HCT116 (cell line): ENCODE data around the gene GPR146. TPM values are rescaled to one million over a fixed set of nuclear protein-coding genes. Genes with fewer than 3 reads are reported as not detected.

Experiments
- ATAC-seq: fragments of 200-7000 bp; cut with Tn5 transposase; 2 replicates; pipeline ENCODE4 v1.9.1; 2020; ENCODE audit warnings: mild to moderate bottlenecking, moderate library complexity
- BruUV-seq: library from RNA; stranded (reverse); fragments of 400-500 nt; replicated peaks from 2 replicates; lab custom pipeline; 2021; lab: Mats Ljungman, UMichigan
- CTCF ChIA-PET: fragments of 300-600 bp; sonication (Branson Sonifier 250); formaldehyde crosslinking; loops from one replicate; lab custom pipeline; 2021; ENCODE audit warnings: antibody characterized with exemption; lab: Charles Lee
- POLR2A ChIA-PET: fragments of 300-600, 350-600 bp; sonication (Branson Sonifier 250); formaldehyde crosslinking; loops from one replicate; lab custom pipeline; 2021; ENCODE audit warnings: antibody characterized with exemption; lab: Charles Lee
- RAD21 ChIA-PET, 2 experiments: fragments of 300-600 bp; sonication (Branson Sonifier 250); formaldehyde crosslinking; loops; one replicate each; lab custom pipeline; 2023; ENCODE audit warnings: low total read pairs in 2 of 2; ENCODE audit not compliant: uncharacterized antibody in 2 of 2, unreplicated experiment in 2 of 2, low non-redundant PET in 1 of 2; lab: Charles Lee
- DNase-seq: peaks from one replicate; pipeline ENCODE4 v3.0.0-alpha.2; 2010; ENCODE audit warnings: low read depth, low spot score
- H2AFZ ChIP-seq: fragments of 200-600 bp; shearing (Covaris generic), sonication (generic); 2 replicates; pipeline ENCODE4 v1.6.1; 2017; ENCODE audit warnings: low read depth, mixed run types, mixed read lengths, antibody characterized with exemption, low read length; ENCODE audit not compliant: poor library complexity, severe bottlenecking
- H3K27ac ChIP-seq: 2 replicates; pipeline ENCODE4 v1.5.1; 2012; ENCODE audit warnings: low read depth, low read length
- H3K27me3 ChIP-seq: fragments of 200-600 bp; sonication (generic); 2 replicates; pipeline ENCODE4 v1.6.1; 2016; ENCODE audit warnings: mixed run types, low read length, mixed read lengths; ENCODE audit not compliant: insufficient read depth
- H3K36me3 ChIP-seq, 2 experiments: fragments of 200-500 bp in 1 of 2; fragments of 200-600 bp in 1 of 2; sonication (Bioruptor generic) in 1 of 2; sonication (generic) in 1 of 2; 2 replicates each; pipeline versions ENCODE4 v1.5.1 to v1.6.1; 2014 to 2016; ENCODE audit warnings: low read length in 2 of 2, inconsistent platforms in 1 of 2, mixed read lengths in 1 of 2, mixed run types in 1 of 2; ENCODE audit not compliant: insufficient read depth in 2 of 2, control insufficient read depth in 1 of 2
- H3K4me1 ChIP-seq, 2 experiments: fragments of 200-600 bp in 1 of 2; sonication (generic) in 1 of 2; 2 replicates each; pipeline versions ENCODE4 v1.5.1 to v1.6.1; 2012 to 2017; ENCODE audit warnings: low read length in 2 of 2, inconsistent platforms in 1 of 2, mild to moderate bottlenecking in 1 of 2, mixed read lengths in 1 of 2, mixed run types in 1 of 2, moderate library complexity in 1 of 2; ENCODE audit not compliant: insufficient read depth in 2 of 2, control insufficient read depth in 1 of 2
- H3K4me2 ChIP-seq: fragments of 200-600 bp; sonication (generic); 2 replicates; pipeline ENCODE4 v1.6.1; 2017; ENCODE audit warnings: mixed run types, low read length, mixed read lengths
- H3K4me3 ChIP-seq, 2 experiments: fragments of 200-600 bp in 1 of 2; sonication (generic) in 1 of 2; replicated peaks in 1 of 2; 2 replicates each; pipeline ENCODE4 v1.5.1; 2011 to 2016; ENCODE audit warnings: low read length in 2 of 2, control low read depth in 1 of 2, low read depth in 1 of 2, mild to moderate bottlenecking in 1 of 2, mixed read lengths in 1 of 2, mixed run types in 1 of 2
- H3K79me2 ChIP-seq: fragments of 200-600 bp; sonication (generic); 2 replicates; pipeline ENCODE4 v1.6.1; 2017; ENCODE audit warnings: mild to moderate bottlenecking, mixed run types, low read length, moderate library complexity, mixed read lengths; ENCODE audit not compliant: insufficient read depth
- H3K9ac ChIP-seq: fragments of 200-600 bp; sonication (generic); 2 replicates; pipeline ENCODE4 v1.6.1; 2016; ENCODE audit warnings: low read length, mixed read lengths
- H3K9me2 ChIP-seq: fragments of 200-600 bp; sonication (generic), shearing (Covaris generic); 2 replicates; pipeline ENCODE4 v1.6.1; 2017; ENCODE audit warnings: mixed run types, mild to moderate bottlenecking, moderate library complexity; ENCODE audit not compliant: insufficient read depth
- H3K9me3 ChIP-seq, 2 experiments: fragments of 200-500 bp in 1 of 2; fragments of 200-600 bp in 1 of 2; sonication (Bioruptor generic) in 1 of 2; sonication (generic) in 1 of 2; 2 replicates each; pipeline ENCODE4 v1.6.1; 2014 to 2017; ENCODE audit warnings: low read length in 2 of 2, mixed read lengths in 2 of 2, inconsistent platforms in 1 of 2, low read depth in 1 of 2, mild to moderate bottlenecking in 1 of 2, mixed run types in 1 of 2, moderate library complexity in 1 of 2; ENCODE audit not compliant: control insufficient read depth in 1 of 2, insufficient read depth in 1 of 2
- H4K20me1 ChIP-seq: fragments of 200-600 bp; sonication (generic), shearing (Covaris generic); 2 replicates; pipeline ENCODE4 v1.6.1; 2017; ENCODE audit warnings: mixed run types, mild to moderate bottlenecking, moderate library complexity; ENCODE audit not compliant: insufficient read depth
- CBX3 ChIP-seq: IDR thresholded peaks from 2 replicates; pipeline ENCODE4 v1.6.1; 2012; ENCODE audit warnings: low read depth
- CEBPB ChIP-seq: IDR thresholded peaks from 2 replicates; pipeline ENCODE4 v1.6.1; 2012; ENCODE audit warnings: low read depth
- EGR1 ChIP-seq: IDR thresholded peaks from 2 replicates; pipeline ENCODE4 v1.6.1; 2012; ENCODE audit warnings: low read depth
- ELF1 ChIP-seq: IDR thresholded peaks from 2 replicates; pipeline ENCODE4 v1.6.1; 2012; ENCODE audit warnings: low read depth, borderline replicate concordance
- EZH2phosphoT487 ChIP-seq: fragments of 200-600 bp; IDR thresholded peaks from 2 replicates; pipeline ENCODE4 v1.6.1; 2018; ENCODE audit warnings: antibody characterized with exemption, borderline replicate concordance
- RAD21 ChIP-seq: IDR thresholded peaks from 2 replicates; pipeline ENCODE4 v1.6.1; 2012; ENCODE audit warnings: low read depth, mild to moderate bottlenecking
- SP1 ChIP-seq: IDR thresholded peaks from 2 replicates; pipeline ENCODE4 v1.6.1; 2012; ENCODE audit warnings: low read depth
- TCF7L2 ChIP-seq: IDR thresholded peaks from 2 replicates; pipeline ENCODE4 v1.7.0; 2011; ENCODE audit warnings: borderline replicate concordance, inconsistent platforms; ENCODE audit not compliant: insufficient read depth, insufficient read length; ENCODE audit errors: extremely low read depth
- ZNF274 ChIP-seq: fragments of 200-500 bp; sonication (Bioruptor generic); IDR thresholded peaks from 2 replicates; pipeline ENCODE4 v1.6.1; 2014; ENCODE audit warnings: mild to moderate bottlenecking, low read depth, low read length, inconsistent platforms
- intact Hi-C: fragments of 100-400 bp; cut with micrococcal nuclease; formaldehyde crosslinking; loops from 2 replicates; pipeline ENCODE4 v1.10.0; 2022
- total RNA-seq: library from RNA; stranded (reverse); gene quantifications from one replicate; pipeline ENCODE4 v1.2.1, GENCODE V29; 2021; ENCODE audit not compliant: unreplicated experiment
- TF ChIP-seq, protein P1 (sequence below): IDR thresholded peaks from 2 replicates; pipeline ENCODE4 v1.6.1; 2012
- TF ChIP-seq, protein P2 (sequence below), 3 experiments: fragments of 200-600 bp in 1 of 3; sonication (generic) in 1 of 3; IDR thresholded peaks in 2 of 3; conservative IDR thresholded peaks in 1 of 3; 2 replicates each; pipeline ENCODE4 v1.5.1; 2012 to 2017; ENCODE audit warnings: low read depth in 2 of 3, low read length in 2 of 3, antibody characterized with exemption in 1 of 3, borderline replicate concordance in 1 of 3, control low read depth in 1 of 3, mild to moderate bottlenecking in 1 of 3, mixed read lengths in 1 of 3, mixed run types in 1 of 3, moderate library complexity in 1 of 3; ENCODE audit not compliant: insufficient read depth in 1 of 3
- TF ChIP-seq, protein P3 (sequence below): IDR thresholded peaks from 2 replicates; pipeline ENCODE4 v1.6.1; 2012; ENCODE audit warnings: low read depth

GPR146 gene
- total RNA-seq, 1 experiment from 2014 or later: 2.4 TPM

DNA sequence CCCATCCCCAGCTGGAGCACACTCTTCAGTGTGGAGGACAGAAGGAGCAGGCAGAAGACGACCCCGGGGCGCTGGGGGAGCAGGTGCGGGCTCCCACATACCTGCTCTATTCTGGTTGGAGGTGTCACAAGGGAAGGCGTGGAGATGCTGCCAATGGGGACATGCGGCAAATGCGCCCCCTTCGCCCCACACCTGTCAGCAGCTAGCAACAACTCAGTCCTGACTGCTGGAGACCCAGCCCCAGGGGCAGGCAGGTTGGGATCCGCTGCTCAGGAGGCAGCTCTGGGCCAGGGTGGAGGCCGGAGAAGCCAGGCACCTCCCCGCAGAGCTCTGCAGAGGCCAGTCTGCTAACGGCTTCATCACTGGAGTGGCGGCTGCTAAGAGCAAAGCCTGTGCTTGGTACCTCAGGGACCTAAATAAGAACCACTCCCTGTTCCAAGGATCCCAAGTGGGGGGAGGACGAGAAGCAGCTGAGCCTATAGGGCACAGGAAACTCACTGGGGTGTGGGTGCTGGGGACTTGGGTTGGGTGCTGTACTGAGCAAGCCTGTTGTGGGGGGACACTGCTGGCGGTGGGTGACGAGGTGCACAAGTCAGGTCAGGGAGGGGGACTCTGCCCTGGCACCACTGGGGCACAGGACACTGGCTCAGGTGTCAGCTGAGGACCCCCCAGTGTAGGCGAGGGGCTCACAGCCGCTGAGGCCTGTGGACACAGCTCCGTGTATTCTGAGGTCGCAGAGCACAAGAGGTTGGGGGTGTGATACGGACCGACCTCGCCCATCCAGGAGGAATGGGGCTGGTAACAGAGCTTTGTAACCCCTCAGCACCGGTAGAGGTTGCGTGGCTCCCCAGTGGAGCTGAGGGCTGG, 19.2 kb upstream of the GPR146 start:
- POLR2A ChIA-PET: no interaction called here
- CTCF ChIA-PET: no interaction called here
- TF ChIP-seq CEBPB (no peak), CBX3 (no peak), SP1 (no peak), RAD21 (no peak), TCF7L2 (no peak), EGR1 (no peak), EZH2phosphoT487 (no peak), ELF1 (no peak), ZNF274 (no peak)
- TF ChIP-seq, protein P1, sequence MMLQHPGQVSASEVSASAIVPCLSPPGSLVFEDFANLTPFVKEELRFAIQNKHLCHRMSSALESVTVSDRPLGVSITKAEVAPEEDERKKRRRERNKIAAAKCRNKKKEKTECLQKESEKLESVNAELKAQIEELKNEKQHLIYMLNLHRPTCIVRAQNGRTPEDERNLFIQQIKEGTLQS: no peak
- TF ChIP-seq, protein P2, sequence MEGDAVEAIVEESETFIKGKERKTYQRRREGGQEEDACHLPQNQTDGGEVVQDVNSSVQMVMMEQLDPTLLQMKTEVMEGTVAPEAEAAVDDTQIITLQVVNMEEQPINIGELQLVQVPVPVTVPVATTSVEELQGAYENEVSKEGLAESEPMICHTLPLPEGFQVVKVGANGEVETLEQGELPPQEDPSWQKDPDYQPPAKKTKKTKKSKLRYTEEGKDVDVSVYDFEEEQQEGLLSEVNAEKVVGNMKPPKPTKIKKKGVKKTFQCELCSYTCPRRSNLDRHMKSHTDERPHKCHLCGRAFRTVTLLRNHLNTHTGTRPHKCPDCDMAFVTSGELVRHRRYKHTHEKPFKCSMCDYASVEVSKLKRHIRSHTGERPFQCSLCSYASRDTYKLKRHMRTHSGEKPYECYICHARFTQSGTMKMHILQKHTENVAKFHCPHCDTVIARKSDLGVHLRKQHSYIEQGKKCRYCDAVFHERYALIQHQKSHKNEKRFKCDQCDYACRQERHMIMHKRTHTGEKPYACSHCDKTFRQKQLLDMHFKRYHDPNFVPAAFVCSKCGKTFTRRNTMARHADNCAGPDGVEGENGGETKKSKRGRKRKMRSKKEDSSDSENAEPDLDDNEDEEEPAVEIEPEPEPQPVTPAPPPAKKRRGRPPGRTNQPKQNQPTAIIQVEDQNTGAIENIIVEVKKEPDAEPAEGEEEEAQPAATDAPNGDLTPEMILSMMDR (IDR thresholded peaks at IDR 0.05 in 2 of 3, conservative IDR thresholded peaks at IDR 0.05 in 1 of 3; ENCODE audit: borderline replicate concordance in 1 of 3, insufficient read depth in 1 of 3, low read depth in 2 of 3, low read length in 2 of 3): no peak
- TF ChIP-seq, protein P3, sequence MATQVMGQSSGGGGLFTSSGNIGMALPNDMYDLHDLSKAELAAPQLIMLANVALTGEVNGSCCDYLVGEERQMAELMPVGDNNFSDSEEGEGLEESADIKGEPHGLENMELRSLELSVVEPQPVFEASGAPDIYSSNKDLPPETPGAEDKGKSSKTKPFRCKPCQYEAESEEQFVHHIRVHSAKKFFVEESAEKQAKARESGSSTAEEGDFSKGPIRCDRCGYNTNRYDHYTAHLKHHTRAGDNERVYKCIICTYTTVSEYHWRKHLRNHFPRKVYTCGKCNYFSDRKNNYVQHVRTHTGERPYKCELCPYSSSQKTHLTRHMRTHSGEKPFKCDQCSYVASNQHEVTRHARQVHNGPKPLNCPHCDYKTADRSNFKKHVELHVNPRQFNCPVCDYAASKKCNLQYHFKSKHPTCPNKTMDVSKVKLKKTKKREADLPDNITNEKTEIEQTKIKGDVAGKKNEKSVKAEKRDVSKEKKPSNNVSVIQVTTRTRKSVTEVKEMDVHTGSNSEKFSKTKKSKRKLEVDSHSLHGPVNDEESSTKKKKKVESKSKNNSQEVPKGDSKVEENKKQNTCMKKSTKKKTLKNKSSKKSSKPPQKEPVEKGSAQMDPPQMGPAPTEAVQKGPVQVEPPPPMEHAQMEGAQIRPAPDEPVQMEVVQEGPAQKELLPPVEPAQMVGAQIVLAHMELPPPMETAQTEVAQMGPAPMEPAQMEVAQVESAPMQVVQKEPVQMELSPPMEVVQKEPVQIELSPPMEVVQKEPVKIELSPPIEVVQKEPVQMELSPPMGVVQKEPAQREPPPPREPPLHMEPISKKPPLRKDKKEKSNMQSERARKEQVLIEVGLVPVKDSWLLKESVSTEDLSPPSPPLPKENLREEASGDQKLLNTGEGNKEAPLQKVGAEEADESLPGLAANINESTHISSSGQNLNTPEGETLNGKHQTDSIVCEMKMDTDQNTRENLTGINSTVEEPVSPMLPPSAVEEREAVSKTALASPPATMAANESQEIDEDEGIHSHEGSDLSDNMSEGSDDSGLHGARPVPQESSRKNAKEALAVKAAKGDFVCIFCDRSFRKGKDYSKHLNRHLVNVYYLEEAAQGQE: no peak

More for the DNA sequence above, 19.2 kb upstream of the GPR146 start:
- H3K27ac ChIP-seq: no peak overlapping the region
- H3K9me3 ChIP-seq: no peaks in the 10 kb centered on the region
- no peak overlapping the region for H3K9ac ChIP-seq
- no peak for DNase-seq
- H3K79me2 ChIP-seq: peaks cover 52% of the 10 kb centered on the region
- RAD21 ChIA-PET: no interaction called here
- H2AFZ ChIP-seq: no peak overlapping the region
- BruUV-seq: no TSS peak
- no peak overlapping the region for H3K4me3 ChIP-seq
- peaks cover 10 to 26% of the 10 kb centered on the region in 2 experiments for H3K4me1 ChIP-seq
- no peak for ATAC-seq
- peaks cover 0 to 18% of the 10 kb centered on the region in 2 experiments; a peak in 2 of 4 replicates for H3K36me3 ChIP-seq
- no peaks in the 10 kb centered on the region for H4K20me1 ChIP-seq
- intact Hi-C loops: no loop called here
- no peaks in the 10 kb centered on the region for H3K9me2 ChIP-seq
- no peak overlapping the region for H3K4me2 ChIP-seq
- H3K27me3 ChIP-seq: no peaks in the 10 kb centered on the region
